Tongue (tissue), 2 donors: ENCODE measurements around the gene ASB17. TPM values are rescaled to one million over a fixed set of nuclear protein-coding genes. Genes with fewer than 3 reads are reported as not detected.
"Not testable (repeated sequence)": the region's sequence is repeated elsewhere in the genome, so short reads cannot be mapped to it uniquely, and the experiment has no call there.

Experiments
- DNase-seq: peaks from one replicate; pipeline ENCODE4 v3.0.0-alpha.2; 2015
- total RNA-seq: library from RNA; depleted of rRNA; stranded (reverse); fragments of >200 nt; gene quantifications from one replicate; pipeline ENCODE4 v1.2.3, GENCODE V29; 2014

Gene ASB17, protein sequence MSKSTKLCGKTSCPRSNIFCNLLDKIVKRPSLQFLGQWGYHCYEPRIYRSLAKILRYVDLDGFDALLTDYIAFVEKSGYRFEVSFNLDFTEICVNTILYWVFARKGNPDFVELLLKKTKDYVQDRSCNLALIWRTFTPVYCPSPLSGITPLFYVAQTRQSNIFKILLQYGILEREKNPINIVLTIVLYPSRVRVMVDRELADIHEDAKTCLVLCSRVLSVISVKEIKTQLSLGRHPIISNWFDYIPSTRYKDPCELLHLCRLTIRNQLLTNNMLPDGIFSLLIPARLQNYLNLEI
- total RNA-seq: not detected

DNA sequence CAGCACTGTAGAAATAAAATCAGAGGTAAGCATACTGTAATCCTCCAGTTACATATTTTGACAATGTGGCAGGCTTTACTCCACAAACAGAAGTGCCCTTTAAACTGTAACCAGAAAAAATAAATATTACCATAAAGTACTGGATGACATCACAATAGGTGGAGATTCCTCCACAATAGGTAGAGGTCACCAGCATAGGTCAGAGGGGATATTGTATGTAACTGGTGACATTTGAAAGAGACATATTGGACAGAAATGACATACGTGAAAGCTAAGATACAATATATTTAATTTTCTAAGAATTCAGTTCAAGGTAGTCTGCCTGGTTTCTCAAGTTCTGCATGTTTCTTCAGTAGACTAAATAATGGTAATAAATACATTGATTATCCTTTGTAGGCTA, at the start of gene ASB17:
TSS of gene ASB17 (minus strand) at position 101 of the 400 bp plus-strand sequence. CDS start 113 bp downstream, outside the sequence.
- no peak for DNase-seq

DNA sequence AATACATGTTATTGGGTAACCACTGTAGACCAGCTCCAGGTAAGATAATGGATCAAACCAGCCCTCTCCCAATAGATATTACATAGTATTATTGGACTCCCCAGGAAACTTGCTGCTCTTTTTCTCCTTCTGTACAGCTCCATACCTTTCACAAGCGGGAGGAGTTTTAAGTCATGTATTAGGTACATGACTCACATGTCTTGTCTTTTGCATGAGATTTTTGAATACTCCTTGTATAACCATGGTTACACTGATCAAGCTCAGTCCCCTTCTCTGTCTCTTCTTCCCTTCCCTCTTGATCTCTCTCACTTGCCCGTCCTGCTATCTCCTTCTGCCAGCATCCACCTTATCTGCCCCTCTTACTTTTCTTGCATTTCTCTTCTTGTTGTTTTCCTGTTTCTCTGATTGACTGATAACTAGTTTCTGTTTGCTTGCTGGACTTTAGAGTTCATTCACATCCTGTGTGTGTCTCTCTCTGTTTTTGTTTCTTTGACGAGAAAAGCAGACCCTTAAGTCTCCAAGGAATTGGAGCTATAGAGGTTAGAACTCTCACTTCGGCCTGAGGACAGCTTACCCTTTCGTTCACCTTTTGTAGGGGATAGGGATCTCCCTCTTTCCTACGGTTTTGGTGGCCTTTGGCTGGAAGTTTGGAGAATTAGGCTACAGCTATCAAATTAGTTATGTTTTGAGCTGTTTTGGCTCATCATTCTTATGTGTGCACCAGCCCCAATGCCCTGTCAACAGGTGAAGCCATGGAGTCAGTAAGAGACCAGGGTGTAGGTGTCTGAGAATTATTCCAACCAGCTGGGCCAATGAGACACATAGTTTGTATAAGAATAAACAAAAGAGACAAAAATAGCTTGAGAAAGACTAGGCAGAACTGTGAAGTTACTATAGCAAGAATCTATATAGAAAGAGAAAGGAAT, 49.0 kb upstream of the ASB17 start:
- no peak for DNase-seq

DNA sequence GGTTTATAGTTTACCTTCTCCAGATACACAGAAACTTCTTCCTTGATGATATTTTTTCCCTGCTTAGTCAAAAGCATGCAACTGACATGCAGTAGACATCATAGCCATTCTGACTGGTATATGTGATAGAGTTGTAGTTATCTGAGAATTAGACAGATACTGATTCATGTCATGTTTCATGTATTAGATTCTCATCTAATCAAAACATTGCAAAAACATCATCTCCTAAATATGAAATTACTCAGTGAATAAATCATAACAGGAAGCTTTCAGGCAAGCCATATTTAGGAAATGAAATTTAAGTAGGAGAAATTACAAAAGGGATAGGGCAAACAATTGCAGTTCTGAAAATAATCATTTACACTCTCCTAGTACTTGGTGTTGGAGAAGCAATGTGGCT, 38.4 kb upstream of the ASB17 start:
- no peak for DNase-seq

DNA sequence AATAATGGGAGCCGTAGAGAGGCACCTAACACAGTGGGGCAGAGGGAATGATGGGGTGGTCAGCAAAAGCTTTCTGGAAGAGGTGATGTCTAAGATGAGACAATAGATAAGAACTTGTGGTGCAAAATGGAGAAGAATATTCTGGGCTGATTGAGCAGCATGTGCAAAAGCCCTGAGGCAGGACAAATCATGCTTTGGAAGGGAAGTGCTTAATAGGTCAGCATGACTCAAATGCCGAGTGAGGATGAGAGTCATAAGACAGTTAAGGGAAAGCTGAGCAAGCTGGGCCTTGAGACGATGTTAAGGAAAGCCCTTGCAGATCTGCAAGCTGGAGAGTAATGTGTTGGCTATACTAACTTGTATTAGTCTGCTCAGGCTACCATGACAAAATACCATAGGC, 37.3 kb upstream of the ASB17 start:
- DNase-seq: no peak

DNA sequence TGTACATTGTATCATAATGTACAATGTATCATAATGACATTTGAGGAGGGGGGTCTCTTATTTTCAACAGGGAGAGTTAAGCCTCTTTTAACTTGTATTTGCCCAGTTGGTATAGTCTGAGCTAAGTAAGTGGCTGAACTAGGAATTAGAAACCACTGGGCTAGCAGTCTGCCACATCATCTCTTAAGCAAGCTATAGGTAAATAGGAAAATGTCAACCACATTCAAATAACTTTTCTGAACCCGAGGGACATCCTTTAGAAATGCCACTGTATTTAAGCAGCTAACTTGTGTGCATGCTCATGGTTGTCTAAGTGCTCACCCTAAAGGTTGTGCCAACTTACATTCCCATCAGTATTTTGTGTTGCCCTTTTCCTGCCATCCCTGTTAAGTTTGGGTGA, 35.5 kb upstream of the ASB17 start:
- DNase-seq: no peak

DNA sequence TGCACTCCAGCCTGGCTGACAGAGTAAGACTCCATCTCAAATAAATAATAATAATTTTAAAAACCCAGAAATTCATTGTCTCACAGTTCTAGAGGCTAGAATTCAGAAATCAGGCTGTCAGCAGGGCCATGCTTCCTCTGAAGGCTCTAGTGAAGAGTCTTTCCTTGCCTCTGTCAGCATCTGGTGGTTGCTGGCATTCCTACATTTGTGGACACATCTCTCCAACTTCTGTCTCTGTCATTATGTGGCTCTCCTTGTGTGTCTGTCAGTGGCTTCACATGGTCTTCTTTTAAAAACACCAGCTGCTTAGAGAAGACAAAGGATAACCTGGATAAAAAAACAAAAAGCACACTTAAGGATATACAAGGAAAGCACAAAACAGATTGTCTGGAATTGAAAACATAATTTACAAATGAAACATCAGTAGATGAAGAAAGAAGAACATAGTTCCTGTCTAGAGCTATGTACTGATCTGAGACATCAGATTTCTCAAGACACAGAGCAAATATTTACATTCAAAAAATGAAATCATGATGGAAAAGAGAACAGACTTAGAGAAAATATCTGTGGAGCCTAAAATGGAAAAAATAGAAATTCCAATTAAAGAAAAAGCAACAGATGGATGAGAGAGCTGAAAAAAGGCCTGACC, 32.7 kb upstream of the ASB17 start:
- no peak for DNase-seq

DNA sequence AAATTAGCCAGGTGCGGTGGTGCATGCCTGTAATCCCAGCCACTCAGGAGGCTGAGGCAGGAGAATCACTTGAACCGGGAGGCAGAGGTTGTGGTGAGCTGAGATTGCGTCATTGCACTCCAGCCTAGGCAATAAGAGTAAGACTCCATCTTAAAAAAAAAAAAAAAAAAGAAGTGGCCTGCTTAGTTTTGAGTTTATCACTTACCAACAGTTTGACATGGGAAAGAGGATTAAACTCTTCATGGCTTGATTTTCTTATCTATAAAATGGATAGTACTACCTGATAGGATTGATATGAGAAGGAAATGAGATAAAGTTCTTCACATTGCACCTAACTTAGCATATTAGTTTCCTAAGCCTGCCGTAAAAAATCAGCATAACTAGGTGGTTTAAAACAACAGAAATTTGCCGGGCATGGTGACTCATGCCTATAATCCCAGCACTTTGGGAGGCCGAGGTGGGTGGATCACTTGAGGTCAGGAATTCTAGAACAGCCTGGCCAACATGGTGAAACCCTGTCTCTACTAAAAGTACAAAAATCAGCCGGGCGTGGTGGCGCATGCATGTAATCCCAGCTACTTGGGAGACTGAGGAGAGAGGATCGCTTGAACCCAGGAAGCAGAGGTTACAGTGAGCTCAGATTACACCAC, 32.0 kb upstream of the ASB17 start:
- DNase-seq: not testable (repeated sequence)

DNA sequence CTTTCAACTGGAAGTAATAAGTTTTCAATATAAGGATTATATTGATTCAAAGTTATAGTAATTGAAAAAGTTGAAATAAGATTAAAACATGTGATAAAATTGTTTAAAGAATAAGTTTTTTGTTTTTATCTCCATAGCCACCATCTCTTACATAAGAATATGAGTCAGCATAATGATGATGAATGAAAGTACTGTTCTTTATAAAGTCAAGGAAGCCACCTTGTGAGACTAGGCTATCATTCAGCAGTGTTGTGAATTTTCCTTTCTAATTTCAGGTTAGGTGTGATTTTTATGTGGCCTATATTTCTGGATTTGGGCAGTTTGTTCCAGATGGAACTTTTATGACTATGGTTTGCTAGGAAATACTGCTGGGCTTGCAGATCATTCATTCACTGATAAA, 22.4 kb upstream of the ASB17 start:
- DNase-seq: no peak

DNA sequence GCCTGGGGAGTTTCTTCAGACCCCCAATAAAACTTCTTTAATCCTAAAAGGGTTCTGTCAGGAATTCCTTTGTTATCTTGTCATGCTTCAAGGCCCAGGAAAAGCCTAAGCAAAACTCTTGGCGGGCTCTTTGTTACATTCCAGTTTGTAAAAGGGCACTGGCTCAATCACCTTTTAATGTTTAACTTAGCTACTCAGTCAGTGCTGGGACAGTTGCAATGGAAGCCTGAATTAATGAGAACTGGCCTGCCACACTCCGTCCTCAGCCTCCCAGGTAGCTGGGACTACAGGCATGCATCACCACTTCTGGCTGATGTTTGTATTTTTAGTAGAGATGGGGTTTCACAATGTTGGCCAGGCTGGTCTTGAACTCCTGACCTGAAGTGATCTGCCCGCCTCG, 21.3 kb upstream of the ASB17 start:
- no peak for DNase-seq

DNA sequence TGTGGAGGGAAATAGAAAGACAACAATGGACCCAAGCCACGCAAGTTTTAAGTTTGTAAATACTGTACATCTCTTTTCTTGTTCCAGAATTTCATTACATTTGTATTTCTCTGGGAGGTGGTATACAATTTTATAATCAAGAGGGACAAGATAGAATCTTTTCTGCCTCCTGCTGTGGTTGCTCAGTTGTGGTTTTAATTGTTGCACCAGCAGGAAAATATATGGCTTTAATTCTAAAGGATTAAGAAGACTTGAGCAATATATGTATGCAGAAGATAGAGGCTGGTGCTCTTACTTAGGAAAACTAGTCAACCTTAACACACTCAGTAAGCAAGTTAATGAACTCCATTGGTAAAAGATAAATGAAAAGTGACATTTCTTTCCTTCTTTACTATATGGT, 19.8 kb upstream of the ASB17 start:
- no peak for DNase-seq

DNA sequence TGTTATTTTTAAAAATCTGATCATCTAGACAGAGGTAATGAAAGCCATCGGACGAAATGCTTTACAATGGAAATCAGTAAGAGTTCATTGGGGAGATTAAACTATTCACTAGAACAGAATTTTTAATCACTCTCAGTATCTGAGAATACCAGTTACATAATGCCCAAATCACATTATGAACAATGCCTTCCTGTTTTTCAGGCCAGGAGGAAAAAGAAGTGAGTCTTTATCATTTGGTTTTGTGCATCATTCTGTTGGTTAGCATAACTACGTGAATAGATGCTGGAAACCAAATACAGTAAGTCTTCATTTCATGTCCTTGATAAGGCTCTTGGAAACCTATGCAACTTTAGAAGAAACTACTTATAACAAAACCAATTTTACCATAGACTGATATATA, 18.0 kb upstream of the ASB17 start:
- DNase-seq: no peak

DNA sequence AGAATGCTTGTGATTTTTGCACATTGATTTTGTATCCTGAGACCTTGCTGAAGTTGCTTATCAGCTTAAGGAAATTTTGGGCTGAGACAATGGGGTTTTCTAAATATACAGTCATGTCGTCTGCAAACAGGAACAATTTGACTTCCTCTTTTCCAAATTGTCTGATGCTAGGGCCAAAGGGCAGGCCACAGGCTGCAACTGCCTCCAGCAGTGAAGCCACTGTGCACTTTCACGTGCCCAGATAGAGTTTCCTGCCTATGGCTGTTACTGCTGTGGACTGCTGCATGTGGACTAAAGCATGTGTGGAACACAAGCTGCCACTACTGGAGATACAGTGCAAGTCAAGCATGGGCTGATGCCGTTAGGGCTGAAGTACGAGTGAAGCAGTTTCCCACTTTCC, 10.8 kb upstream of the ASB17 start:
- not testable (repeated sequence) for DNase-seq

DNA sequence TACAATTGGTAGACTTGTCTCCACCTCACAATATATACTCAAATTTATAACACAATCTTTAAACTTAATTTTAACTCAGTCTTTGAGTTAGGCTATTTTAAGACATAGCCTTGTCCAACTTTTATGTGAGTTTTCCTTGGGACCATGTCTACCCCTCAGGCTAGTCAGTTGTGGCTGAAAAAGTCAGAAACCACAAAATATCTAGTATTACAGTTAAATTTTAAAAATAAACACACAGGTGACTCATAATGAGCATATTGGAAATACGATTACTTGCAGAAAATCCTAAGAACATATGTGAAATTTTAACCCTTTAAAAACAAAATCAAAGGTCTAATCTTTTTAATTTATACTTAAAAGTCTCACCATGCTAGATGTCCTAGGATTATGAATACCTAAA, 4.8 kb upstream of the ASB17 start:
- no peak for DNase-seq

DNA sequence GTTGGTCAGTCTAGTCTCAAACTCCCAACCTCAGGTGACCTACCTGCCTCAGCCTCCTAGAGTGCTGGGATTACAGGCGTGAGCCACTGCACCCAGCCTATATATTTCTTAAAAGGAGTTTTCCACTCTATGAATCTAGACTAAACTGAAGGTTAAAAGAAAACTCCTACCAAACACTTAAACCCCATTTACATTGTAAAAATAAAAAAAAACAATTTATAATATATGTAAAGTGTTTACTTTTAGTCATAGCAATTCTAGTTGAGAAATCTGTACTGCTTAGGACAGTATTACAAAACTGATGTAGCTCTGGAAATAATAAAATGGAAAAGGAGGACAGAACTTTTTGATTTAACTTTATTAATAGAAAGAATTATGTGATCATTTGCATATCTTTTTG, 9.5 kb downstream of the ASB17 start:
- DNase-seq: no peak

DNA sequence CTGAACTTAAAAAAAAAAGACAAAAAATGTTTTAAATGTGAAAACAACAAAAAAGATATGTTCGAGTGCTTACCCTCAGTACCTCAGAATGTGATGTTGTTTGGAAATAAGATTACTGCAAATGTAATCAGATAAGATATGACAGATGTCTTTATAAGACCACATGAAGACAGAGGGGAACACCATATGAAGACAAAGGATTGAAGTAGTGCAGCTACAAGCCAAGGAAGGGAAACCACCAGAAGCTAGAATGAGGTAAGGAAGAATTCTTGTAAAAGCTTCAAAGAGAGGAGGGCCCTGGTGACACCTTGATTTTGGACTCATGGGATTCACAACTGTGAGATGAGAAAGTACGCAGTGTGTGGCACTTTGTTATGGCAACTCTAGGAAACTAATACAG, 15.4 kb downstream of the ASB17 start:
- no peak for DNase-seq

DNA sequence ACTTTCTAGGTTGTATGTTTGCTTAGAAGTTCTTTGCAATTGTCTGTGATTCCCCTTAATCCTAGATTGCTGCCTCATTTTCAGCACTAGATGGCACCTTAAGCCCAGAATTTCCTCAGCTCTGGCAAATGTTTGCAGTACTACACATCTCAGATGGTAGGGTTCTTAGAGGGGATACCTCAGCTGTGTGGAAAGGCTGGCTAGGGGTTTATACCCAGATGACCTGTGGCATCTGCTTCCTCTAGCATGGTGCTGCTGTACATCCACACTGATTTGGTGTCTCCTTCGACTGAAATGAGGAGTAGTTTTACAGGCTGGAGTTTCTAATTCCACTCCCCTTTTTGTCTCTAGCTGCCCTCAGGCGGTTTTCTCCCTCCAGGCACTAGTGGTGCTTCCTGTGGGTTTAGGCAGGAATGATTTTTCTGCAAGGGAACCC, 23.5 kb downstream of the ASB17 start:
- DNase-seq: peak; percentile 51

DNA sequence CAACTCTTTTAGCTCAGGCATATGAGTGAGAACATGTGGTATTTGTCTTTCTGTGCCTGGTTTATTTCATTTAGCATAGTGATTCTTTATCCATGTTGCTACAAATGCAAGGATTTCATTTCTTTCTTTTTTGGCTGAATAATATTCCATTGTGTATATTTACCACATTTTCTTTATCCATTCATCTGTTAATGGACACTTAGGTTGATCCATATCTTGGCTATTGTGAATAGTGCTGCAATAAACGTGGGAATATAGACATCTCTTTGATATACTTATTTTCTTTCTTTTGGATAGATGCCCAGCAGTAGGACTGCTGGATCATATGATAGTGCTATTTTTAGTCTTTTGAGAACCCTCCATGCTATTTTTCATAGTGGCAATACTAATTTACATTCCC, 30.8 kb downstream of the ASB17 start:
- DNase-seq: no peak

DNA sequence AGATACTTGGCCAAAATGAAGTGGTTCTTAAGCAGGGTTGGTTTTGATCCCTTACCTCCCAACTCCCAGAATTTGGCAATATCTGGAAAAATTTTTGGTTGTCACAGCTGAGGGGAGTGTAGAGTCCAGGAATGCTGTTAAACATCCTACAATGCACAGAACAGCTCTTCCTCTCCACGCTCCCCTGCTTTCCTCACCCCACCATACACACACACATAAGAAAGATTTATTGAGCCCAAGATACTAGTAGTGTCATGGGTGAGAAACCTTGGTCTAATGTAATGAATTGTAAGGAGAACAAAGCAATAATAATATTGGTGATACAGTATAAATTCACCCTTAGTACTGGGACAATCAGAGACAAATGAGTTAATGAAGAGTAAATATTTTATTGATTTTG, 47.8 kb downstream of the ASB17 start:
- no peak for DNase-seq

DNA sequence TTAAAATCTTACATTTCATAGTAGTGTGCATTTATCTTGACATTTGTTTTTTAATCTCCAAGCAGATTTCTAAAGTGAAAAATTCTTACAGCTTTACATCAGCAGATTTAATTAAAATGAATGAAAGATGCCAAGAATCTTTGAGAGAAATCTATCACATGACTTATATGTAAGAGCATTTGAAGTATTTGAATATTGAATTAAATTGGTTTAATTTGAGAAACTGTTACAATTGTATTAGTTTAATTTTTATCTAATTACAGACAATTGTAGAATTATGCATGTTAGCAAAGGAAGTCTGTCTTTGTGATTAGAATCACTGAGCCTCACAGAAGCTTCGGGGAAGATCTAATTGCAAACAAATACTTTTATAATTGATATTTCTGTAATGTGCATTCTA, 52.2 kb downstream of the ASB17 start:
- DNase-seq: no peak

DNA sequence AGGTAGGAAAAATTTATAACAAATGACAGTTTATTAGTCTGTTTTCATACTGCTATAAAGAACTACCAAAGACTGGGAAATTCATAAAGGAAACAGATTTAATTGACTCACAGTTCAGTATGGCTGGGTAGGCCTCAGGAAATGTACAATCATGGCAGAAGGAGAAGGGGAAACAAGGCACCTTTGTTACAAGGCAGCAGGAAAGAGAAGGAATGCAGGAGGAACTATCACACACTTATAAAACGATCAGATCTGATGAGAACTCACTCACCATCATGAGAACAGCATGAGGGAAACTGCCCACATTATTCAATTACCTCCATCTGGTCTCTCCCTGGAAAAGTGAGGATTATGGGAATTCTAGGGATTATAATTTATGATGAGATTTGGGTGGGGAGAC, 61.3 kb downstream of the ASB17 start:
- DNase-seq: no peak
